GOT3 (cell line): ENCODE data around the gene PLEKHA7.
"Not testable (repeated sequence)": the region's sequence is repeated elsewhere in the genome, so short reads cannot be mapped to it uniquely, and the experiment has no call there.

Experiments used
- DNase-seq: peaks from one replicate; lab custom pipeline; 2025; ENCODE audit warnings: mixed read lengths; lab: John Stamatoyannopoulos, UW

The PLEKHA7 gene

GRCh38 chr11:17014321-17014832 lies at the start of gene PLEKHA7:
PLEKHA7 (minus strand) TSS chr11:17014414; CDS start chr11:17014401, 13 bp downstream.
- no peak for DNase-seq

DNA sequence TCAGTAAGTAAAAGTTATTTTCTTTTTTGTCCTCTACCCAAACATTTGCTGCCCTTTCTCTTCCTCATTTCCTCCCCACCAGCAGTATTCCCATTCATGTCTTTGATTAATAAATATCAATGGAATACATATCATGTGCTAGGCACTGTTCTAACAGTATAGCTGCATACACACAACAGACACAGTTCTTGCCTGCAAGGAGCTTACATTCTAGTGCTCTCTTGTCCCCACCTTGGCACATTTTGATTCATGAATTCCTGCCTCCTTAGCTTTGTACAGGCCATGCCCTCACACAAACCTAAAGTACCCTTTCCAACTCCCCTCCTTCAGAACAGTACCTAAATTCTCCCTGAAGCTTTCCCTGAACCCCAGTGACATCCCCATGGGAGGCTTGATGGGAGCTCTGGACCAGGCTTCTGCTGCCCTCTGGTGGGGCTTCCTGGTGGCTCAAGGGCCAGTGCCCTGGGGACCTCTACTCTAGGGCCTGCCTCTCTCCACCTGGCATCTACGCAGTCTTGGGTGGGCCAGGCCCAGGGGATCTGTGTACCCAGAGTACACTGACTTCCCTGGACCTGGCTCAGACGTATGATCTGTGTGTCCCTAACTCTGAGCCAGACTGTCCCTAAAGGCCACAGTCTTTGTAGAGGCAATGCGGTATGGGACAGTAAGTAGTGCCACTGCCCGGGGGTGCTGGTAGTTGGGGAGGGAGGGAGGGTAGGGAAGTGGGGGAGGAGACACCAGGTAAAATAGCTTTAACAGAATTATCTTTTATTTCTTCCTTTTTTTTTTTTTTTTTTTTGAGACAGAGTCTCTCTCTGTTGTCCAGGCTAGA lies 49.2 kb upstream of the PLEKHA7 start:
- no peak for DNase-seq

DNA sequence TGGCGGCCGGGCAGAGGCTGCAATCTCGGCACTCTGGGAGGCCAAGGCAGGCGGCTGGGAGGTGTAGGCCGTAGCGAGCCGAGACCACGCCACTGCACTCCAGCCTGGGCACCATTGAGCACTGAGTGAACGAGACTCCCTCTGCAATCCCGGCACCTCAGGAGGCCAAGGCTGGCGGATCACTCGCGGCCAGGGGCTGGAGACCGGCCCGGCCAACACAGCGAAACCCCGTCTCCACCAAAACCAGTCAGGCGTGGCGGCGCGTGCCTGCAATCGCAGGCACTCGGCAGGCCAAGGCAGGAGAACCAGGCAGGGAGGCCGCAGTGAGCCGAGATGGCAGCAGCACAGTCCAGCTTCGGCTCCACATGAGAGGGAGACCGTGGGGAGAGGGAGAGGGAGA lies 36.9 kb upstream of the PLEKHA7 start:
- DNase-seq: not testable (repeated sequence)

DNA sequence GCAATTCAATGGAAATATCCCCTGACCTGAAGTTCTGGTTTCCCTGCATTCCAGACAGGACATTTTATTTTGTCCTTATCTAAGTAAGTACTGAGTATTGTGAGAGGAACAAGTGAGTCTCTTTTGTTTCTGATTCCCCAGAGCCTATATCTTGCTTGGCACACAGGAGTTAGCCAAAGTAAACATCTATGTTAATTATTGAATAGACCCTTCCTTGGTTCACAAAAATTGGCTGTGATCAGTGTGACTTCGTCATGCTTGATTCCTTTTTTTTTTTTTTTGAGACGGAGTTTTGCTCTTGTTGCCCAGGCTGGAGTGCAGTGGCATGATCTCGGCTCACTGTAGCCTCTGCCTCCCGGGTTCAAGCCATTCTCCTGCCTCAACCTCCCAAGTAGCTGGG lies 34.3 kb upstream of the PLEKHA7 start:
- DNase-seq: not testable (repeated sequence)

- no peak for DNase-seq
These were observed 32.5 kb upstream of the PLEKHA7 start for GRCh38 chr11:17046690-17047089.

DNA sequence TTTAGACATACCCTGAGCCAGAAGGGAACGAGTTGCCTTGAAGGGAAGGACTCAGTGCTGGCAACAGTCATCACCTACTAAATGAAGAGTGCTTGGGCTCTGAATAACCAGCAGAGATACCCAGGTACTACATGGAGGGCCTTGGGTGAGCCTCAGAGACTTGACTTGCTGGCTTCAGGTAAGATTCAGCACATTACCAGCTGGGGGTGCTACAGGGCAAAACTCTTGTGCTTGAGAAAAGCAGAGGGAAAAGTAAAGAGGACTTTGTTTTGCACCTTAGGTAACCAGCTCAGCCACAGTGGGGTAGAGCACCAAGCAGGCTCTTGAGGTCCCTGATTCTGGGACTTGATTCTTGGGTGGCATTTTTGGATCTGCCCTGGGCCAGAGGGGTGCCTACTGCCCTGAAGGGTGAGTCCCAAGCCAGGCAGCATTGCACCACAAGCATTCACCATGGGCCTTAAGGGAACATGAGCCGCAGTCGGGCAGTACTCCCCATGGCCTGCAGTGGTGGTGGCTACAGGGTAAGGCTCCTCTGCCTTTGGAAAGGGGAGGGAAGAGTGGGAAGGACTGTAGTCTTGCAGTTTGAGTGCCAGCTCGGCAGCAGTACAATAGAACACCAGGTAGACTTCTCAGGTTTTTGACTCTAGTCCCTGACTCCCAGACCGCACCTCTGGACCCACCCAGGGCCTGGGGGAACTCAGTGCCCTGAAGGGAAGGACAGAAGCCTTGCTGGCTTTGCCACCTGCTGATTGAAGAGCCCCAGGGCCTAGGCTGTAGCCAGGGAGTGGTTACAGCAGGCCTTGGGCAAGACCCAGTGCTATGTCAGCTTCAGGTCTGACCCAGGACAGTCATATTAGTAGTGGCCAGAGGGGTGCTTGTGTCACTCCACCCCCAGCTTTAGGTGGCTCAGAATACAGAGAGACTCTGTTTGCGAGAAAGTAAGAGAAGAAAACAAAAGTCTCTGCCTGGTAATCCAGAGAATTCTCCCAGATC lies 22.7 kb upstream of the PLEKHA7 start:
- no peak for DNase-seq

DNA sequence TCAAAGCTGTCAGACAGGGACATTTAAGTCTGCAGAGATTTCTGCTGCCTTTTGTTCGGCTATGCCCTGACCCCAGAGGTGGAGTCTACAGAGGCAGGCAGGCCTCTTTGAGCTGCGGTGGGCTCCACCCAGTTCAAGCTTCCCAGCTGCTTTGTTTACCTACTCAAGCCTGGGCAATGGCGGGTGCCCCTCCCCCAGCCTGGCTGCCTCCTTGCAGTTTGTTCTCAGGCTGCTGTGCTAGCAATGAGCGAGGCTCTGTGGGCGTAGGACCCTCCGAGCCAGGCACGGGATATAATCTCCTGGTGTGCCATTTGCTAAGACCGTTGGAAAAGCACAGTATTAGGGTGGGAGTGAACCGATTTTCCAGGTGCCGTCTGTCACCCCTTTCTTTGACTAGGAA lies 19.8 kb upstream of the PLEKHA7 start:
- not testable (repeated sequence) for DNase-seq

GRCh38 chr11:17026487-17027082 lies 12.4 kb upstream of the PLEKHA7 start:
- no peak for DNase-seq

DNA sequence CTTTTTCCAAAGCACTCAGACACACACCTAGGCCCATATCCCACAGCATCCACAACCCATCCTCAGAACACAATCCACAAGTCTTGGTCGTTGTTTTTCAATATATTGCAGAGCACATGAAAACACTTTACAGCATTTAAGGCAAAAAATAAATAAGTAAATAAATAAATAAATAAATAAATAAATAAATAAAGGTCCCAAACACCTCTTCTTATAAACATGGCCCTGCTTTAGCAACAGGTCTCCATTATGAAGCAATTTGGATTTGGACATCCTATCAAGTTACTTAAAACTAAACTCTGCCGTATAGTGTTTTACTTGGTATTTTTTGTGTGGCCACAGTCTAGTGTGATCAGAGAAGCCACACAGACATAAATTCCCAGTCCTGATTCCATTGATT lies 10.7 kb upstream of the PLEKHA7 start:
- no peak for DNase-seq

DNA sequence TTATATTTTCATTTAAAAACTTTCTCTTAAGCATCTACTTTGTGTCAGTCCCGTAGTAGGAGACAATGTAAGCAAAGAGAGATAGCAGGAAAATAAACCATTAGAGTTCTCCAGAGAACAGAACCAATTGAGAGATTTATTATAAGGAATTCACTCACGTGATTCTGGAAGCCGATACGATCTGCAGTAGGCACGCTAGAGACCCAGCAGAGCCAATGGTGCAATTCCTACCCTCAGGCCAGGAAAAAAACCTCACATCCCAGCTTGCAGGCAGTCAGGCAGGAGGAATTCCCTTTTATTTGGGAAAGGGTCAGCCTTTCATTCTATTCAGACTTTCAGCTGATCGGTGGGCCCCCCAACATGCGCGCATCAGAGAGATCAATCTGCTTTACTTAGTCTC lies 7.3 kb upstream of the PLEKHA7 start:
- DNase-seq: no peak

- no peak for DNase-seq
These were observed 6.6 kb upstream of the PLEKHA7 start for GRCh38 chr11:17020831-17021230.

DNA sequence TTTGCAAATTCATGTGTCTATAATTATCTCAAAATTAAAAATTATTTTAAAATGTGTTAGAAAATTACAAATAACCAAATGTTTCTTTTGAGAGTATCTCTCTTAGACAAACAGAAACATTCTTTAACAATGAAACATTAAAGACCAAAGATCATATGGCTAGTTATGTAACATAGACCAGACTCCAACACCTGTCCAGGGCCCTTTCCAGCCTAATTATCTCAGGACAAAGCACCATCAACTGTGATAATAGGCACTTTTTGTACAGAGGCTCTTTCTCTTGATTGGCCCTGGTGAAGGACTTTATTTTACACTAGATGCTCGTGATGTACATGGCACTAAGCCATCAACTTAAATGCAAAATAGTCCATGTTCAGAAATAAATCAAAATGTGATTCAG lies 5.0 kb upstream of the PLEKHA7 start:
- DNase-seq: no peak

DNA sequence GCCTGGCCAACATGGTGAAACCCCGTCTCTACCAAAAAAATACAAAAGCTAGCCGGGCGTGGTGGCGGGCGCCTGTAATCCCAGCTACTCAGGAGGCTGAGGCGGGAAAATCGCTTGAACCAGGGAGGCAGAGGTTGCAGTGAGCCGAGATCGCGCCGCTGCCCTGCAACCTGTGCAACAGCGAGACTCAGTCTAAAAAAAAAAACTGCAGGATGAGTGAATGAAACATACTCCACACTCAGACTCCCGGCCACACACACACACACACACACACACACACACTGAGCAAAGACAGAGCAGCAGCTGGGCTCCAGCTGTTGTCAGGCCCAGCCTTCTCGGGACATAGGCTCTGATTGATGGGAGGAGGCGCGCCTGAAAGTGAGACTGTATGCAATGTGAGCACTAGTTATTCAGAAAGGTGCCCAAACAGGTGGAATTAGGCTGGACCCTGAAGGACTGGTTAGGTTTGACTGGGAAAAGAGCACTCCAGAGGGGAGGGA lies 1.5 kb upstream of the PLEKHA7 start:
- no peak for DNase-seq

DNA sequence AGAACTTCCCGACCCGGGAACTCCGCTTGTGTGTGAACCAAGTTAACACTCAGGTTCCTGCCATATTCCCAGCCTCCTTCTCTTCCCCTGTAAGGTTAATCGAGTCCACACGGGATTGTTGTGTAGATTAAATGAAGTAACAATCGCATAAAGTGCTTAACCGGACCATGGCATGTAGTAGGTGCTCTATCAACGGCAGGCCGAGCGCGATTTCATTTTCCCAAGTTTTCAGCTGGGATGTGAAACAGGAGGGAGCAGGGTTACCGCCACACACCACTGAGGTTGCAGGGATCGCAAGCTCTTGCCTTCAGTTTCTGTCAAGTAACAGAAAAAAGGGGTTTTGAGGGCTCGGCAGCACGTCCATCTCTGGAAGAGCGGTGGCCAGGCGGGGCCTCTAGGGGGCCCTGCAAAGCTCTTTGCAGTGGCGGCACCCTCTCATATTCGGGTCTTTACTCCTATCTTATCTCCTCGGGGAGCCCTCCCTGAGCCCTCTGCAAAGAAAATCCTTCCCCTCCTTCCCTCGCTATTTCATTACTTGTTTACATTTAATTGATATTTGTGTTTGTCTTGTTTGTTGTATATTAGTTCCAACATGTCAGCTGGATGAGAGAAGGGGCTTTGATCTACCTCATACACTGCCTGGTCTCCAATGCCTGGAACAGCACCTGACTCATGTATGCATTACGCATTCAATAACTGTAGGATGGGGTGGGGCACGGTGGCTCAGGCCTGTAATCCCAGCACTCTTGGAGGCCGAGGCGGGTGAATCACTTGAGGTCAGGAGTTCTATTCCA lies 816 bp upstream of the PLEKHA7 start:
- DNase-seq: no peak

GRCh38 chr11:17013548-17014320 lies 480 bp downstream of the PLEKHA7 start:
- no peak for DNase-seq

- no peak for DNase-seq
These were observed 1.3 kb downstream of the PLEKHA7 start for GRCh38 chr11:17012712-17013547.

DNA sequence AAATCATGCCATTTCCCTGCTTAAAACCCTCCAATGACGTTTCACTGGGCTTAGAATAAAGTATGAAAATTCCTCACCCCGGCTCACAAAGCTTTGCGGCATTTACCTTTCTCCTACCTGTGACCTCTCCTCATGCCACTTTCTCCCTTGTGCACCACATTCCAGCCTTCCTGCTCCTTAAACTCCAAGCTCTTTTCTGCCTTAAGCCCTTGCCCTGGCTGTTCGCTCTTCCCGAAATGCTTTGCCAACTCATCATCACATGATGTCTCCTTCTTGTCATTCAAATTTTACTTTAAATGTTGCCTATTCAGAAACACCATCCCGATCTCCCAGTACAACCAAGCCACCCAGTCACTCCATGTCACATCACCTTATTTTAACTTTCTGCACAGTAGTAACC lies 2.0 kb downstream of the PLEKHA7 start:
- no peak for DNase-seq

DNA sequence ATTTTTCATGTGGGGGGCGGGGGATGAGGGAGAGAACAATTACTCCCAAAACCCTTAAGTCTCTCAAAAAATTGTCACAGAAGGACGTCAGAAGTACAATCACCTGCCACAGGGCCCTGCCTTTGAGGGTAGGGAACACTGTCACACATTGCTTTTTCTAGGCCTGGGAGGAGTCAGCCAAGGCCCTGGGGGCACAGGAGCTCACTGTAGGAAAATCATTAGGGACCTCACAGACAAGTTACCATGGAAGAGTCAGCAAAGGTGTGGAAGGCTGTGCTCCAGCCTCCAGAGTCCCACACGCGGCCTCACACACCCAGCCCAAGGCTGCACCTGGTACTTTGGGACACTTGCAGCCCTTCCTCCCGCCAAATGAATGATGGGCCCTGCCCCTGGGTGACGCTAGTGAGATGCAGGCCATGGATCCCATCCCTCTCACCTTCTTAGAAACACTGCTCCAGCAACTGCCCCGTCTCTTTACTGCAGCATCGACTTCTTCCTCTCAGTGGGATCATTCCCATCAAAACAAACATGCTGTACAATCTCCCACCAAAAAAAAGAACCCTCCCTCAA lies 3.3 kb downstream of the PLEKHA7 start:
- DNase-seq: no peak

GRCh38 chr11:17008099-17008498 lies 6.1 kb downstream of the PLEKHA7 start:
- DNase-seq: no peak
